H1 (cell line): ENCODE results near the gene ARHGEF1. TPM values are rescaled to one million over a fixed set of nuclear protein-coding genes. Genes with fewer than 3 reads are reported as not detected.

Source experiments
- CTCF ChIA-PET: fragments of 300-600 bp; sonication (Branson Sonifier 250); formaldehyde crosslinking; loops from one replicate; lab custom pipeline; 2021; ENCODE audit not compliant: partially characterized antibody; lab: Charles Lee
- POLR2A ChIA-PET: fragments of 300-600 bp; sonication (Branson Sonifier 250); formaldehyde crosslinking; loops from one replicate; lab custom pipeline; 2021; ENCODE audit warnings: inconsistent platforms; ENCODE audit not compliant: partially characterized antibody; lab: Charles Lee
- DNase-seq, 2 experiments: peaks; one replicate each; pipeline versions ENCODE4 v3.0.0 to v3.0.0-alpha.2; 2010 to 2022; ENCODE audit warnings: low spot score in 2 of 2, low read depth in 1 of 2, mixed read lengths in 1 of 2
- FAIRE-seq: peaks from 2 replicates; lab custom pipeline; 2011; peaks lifted over from hg19 to GRCh38; lab: Jason Lieb, UNC
- H2AFZ ChIP-seq: 2 replicates; pipeline ENCODE4 v1.8.1; 2012; ENCODE audit warnings: low read length, inconsistent platforms
- H2AK5ac ChIP-seq: 2 replicates; pipeline ENCODE4 v1.6.1; 2013; ENCODE audit warnings: low read depth, low read length
- H2BK120ac ChIP-seq: replicated peaks from 2 replicates; pipeline ENCODE3; 2013; ENCODE audit warnings: low read depth, low read length, inconsistent platforms
- H2BK12ac ChIP-seq: 2 replicates; pipeline ENCODE4 v1.6.1; 2013; ENCODE audit warnings: low read depth, low read length
- H2BK15ac ChIP-seq: 2 replicates; pipeline ENCODE4 v1.6.1; 2013; ENCODE audit warnings: low read length
- H2BK20ac ChIP-seq: 2 replicates; pipeline ENCODE4 v1.6.1; 2013; ENCODE audit warnings: low read length
- H2BK5ac ChIP-seq: 2 replicates; pipeline ENCODE4 v1.6.1; 2013; ENCODE audit warnings: low read depth, low read length
- H3K14ac ChIP-seq: 2 replicates; pipeline ENCODE4 v1.6.1; 2013; ENCODE audit warnings: inconsistent platforms; ENCODE audit not compliant: insufficient read length
- H3K18ac ChIP-seq: 2 replicates; pipeline ENCODE4 v1.6.1; 2013; ENCODE audit warnings: low read length; ENCODE audit errors: extremely low read depth
- H3K23ac ChIP-seq: 2 replicates; pipeline ENCODE4 v1.6.1; 2013; ENCODE audit warnings: inconsistent platforms; ENCODE audit not compliant: insufficient read length
- H3K23me2 ChIP-seq: 2 replicates; pipeline ENCODE4 v1.6.1; 2013; ENCODE audit warnings: low read depth, low read length
- H3K27ac ChIP-seq: 2 replicates; pipeline ENCODE4 v1.6.1; 2011; ENCODE audit warnings: low read depth, low read length, inconsistent platforms
- H3K27me3 ChIP-seq, 4 experiments: replicated peaks in 1 of 4; 1 replicate in 1 of 4; 2 replicates in 3 of 4; pipeline versions ENCODE4 v1.6.1 to v1.8.1; 2011 to 2013; ENCODE audit warnings: low read length in 3 of 4, mild to moderate bottlenecking in 3 of 4, inconsistent platforms in 2 of 4, mixed read lengths in 2 of 4, moderate library complexity in 1 of 4; ENCODE audit not compliant: control insufficient read depth in 3 of 4, insufficient read depth in 3 of 4; ENCODE audit errors: extremely low read depth in 1 of 4
- H3K36me3 ChIP-seq, 4 experiments: 2 replicates each; pipeline versions ENCODE4 v1.6.1 to v1.8.1; 2011 to 2013; ENCODE audit warnings: mild to moderate bottlenecking in 4 of 4, low read length in 3 of 4, moderate library complexity in 2 of 4, control low read depth in 1 of 4, inconsistent platforms in 1 of 4; ENCODE audit not compliant: insufficient read depth in 4 of 4, control insufficient read depth in 2 of 4
- H3K4ac ChIP-seq: replicated peaks from 2 replicates; pipeline ENCODE3; 2013; ENCODE audit warnings: low read length, low read depth, mixed read lengths, inconsistent platforms; ENCODE audit not compliant: insufficient read length
- H3K4me1 ChIP-seq, 4 experiments: replicated peaks in 1 of 4; 1 replicate in 1 of 4; 2 replicates in 3 of 4; pipeline versions ENCODE4 v1.6.1 to v1.8.1; 2011 to 2013; ENCODE audit warnings: low read length in 3 of 4, inconsistent platforms in 2 of 4, mixed read lengths in 1 of 4; ENCODE audit not compliant: insufficient read depth in 4 of 4, control insufficient read depth in 3 of 4
- H3K4me2 ChIP-seq, 2 experiments: 2 replicates each; pipeline versions ENCODE4 v1.6.1 to v1.8.1; 2011 to 2013; ENCODE audit warnings: low read depth in 2 of 2, low read length in 2 of 2, control low read depth in 1 of 2, inconsistent platforms in 1 of 2, mild to moderate bottlenecking in 1 of 2; ENCODE audit not compliant: insufficient read depth in 1 of 2
- H3K4me3 ChIP-seq, 4 experiments: fragments of 200-600, 300-600 bp in 1 of 4; sonication (generic), shearing (Covaris generic), sonication (Bioruptor Twin) in 1 of 4; 2 replicates each; pipeline versions ENCODE4 v1.5.1 to v1.8.1; 2011 to 2016; ENCODE audit warnings: low read length in 4 of 4, low read depth in 3 of 4, control low read depth in 2 of 4, inconsistent platforms in 2 of 4, mild to moderate bottlenecking in 2 of 4, mixed read lengths in 1 of 4, moderate library complexity in 1 of 4; ENCODE audit not compliant: insufficient read depth in 2 of 4; ENCODE audit errors: extremely low read depth in 1 of 4
- H3K56ac ChIP-seq: replicated peaks from 2 replicates; pipeline ENCODE3; 2013; ENCODE audit warnings: low read depth, mild to moderate bottlenecking, mixed read lengths, low read length, inconsistent platforms; ENCODE audit not compliant: insufficient read length
- H3K79me1 ChIP-seq: 2 replicates; pipeline ENCODE4 v1.6.1; 2013; ENCODE audit warnings: low read depth, low read length, control low read depth
- H3K79me2 ChIP-seq, 2 experiments: 2 replicates each; pipeline versions ENCODE4 v1.6.1 to v1.8.1; 2012 to 2013; ENCODE audit warnings: low read length in 2 of 2, mild to moderate bottlenecking in 2 of 2, inconsistent platforms in 1 of 2; ENCODE audit not compliant: insufficient read depth in 2 of 2, control insufficient read depth in 1 of 2
- H3K9ac ChIP-seq, 4 experiments: replicated peaks in 1 of 4; 1 replicate in 1 of 4; 2 replicates in 3 of 4; pipeline versions ENCODE4 v1.6.1 to v1.8.1; 2011 to 2013; ENCODE audit warnings: low read depth in 3 of 4, low read length in 3 of 4, control low read depth in 2 of 4, mild to moderate bottlenecking in 2 of 4, moderate library complexity in 2 of 4, inconsistent platforms in 1 of 4; ENCODE audit errors: extremely low read depth in 1 of 4
- H3K9me3 ChIP-seq, 2 experiments: 2 replicates each; pipeline versions ENCODE4 v1.6.1 to v1.8.1; 2012 to 2013; ENCODE audit warnings: mild to moderate bottlenecking in 2 of 2, moderate library complexity in 2 of 2, control low read depth in 1 of 2, inconsistent platforms in 1 of 2, low read depth in 1 of 2, low read length in 1 of 2, mixed read lengths in 1 of 2; ENCODE audit not compliant: insufficient read depth in 2 of 2
- H4K20me1 ChIP-seq, 2 experiments: replicated peaks in 1 of 2; 2 replicates each; pipeline versions ENCODE3 to v1.8.1; 2011 to 2013; ENCODE audit warnings: inconsistent platforms in 2 of 2, low read length in 2 of 2, mild to moderate bottlenecking in 1 of 2; ENCODE audit not compliant: insufficient read depth in 2 of 2, control insufficient read depth in 1 of 2
- H4K5ac ChIP-seq: 2 replicates; pipeline ENCODE4 v1.6.1; 2013; ENCODE audit warnings: low read length, low read depth, mixed read lengths, inconsistent platforms; ENCODE audit not compliant: insufficient read length
- H4K8ac ChIP-seq: 2 replicates; pipeline ENCODE4 v1.8.0; 2013; ENCODE audit warnings: mild to moderate bottlenecking, moderate library complexity, low read length, inconsistent platforms; ENCODE audit not compliant: insufficient read depth; ENCODE audit errors: extremely low read depth
- H4K91ac ChIP-seq: replicated peaks from 2 replicates; pipeline ENCODE3; 2013; ENCODE audit warnings: low read length, mixed read lengths, inconsistent platforms; ENCODE audit not compliant: insufficient read length
- CBX5 ChIP-seq: fragments of 300-800, 300-1000 bp; sonication (generic); IDR thresholded peaks from 2 replicates; pipeline ENCODE4 v1.7.1; 2016; ENCODE audit warnings: antibody characterized with exemption, low read length, low read depth
- WGBS, 2 experiments: shearing (Covaris generic) in 1 of 2; methylation state at CpG; one replicate each; pipeline versions ENCODE4 v1.1.6 to v1.1.7; 2013 to 2015; ENCODE audit warnings: low lambda C conversion rate in 2 of 2, mixed read lengths in 2 of 2, inconsistent platforms in 1 of 2, low coverage in 1 of 2, missing lambda C conversion rate in 1 of 2; ENCODE audit not compliant: insufficient replicate concordance in 2 of 2, insufficient coverage in 1 of 2, insufficient read length in 1 of 2; ENCODE audit errors: extremely low coverage in 1 of 2, missing lambda C conversion rate in 1 of 2; 5-methylcytosine and 5-hydroxymethylcytosine counted together
- polyA plus RNA-seq, 7 experiments: library from polyadenylated mRNA; depleted of rRNA in 3 of 7; stranded (reverse) in 5 of 7; unstranded in 2 of 7; fragments of >200 nt in 5 of 7; fragments of 200-250 nt in 2 of 7; gene quantifications; 1 replicate in 5 of 7; 2 replicates in 1 of 7; 4 replicates in 1 of 7; pipeline versions ENCODE4 v1.2.1 to v1.2.3, GENCODE V29; 2011 to 2013; ENCODE audit warnings: missing spikeins in 2 of 7, mixed read lengths in 2 of 7
- total RNA-seq: library from RNA; stranded (reverse); fragmentation: NEBNext Ultra II Directional; extraction: Animal tissue kit (Norgen Biotek cat#: 25700); gene quantifications from 2 replicates; pipeline ENCODE4 v1.2.1, GENCODE V29; 2021
- TF ChIP-seq, protein P1 (sequence below): IDR thresholded peaks from 2 replicates; pipeline ENCODE4 v1.6.1; 2012; ENCODE audit warnings: inconsistent platforms
- TF ChIP-seq, protein P2 (sequence below): IDR thresholded peaks from 2 replicates; pipeline ENCODE4 v1.6.1; 2012; ENCODE audit warnings: inconsistent platforms

ARHGEF1 gene
- total and polyA plus RNA-seq, 2 of the 8 experiments (the other 6 are each of a cell fraction or from before 2014, with no cell fraction given): 23.0 to 49.0 TPM

DNA sequence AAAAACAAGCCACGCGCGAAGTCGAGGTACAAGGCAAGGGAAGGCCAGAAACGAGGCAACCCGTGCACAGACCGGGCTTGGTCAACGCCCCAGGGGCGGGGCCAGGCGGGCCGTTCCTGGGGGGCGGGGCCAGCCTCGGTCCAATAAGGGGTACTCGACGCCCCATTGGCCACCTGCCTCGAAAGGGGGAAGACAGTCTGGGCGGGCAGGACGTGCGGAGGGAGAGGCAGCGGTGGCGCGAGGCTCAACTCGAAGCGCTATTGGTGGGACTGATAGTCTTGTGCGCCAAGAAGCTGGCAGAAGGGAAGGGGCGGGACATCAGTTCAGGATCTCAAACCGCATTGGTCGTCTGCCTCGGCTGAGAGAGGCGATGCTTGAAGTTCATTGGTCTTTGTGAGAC is 38.4 kb upstream of the ARHGEF1 start, which contains the start of gene LYPD4:
Gene LYPD4 (minus strand): TSS at position 83 of the 400 bp plus-strand sequence. CDS start 5,398 bp downstream, outside the sequence.
- no peak within 1 kb of the TSS for H2BK15ac ChIP-seq
- H2BK12ac ChIP-seq: no peak within 1 kb of the TSS
- no peak within 1 kb of the TSS for H3K56ac ChIP-seq
- POLR2A ChIA-PET: no interaction called here
- H3K18ac ChIP-seq: no peak within 1 kb of the TSS
- 84% methylated on average over 18 of the region's 30 CpGs; no CpG with 5 or more reads in 1 of the 2 experiments for WGBS, 2 experiments
- H3K79me2 ChIP-seq: no peaks in the 10 kb centered on the region
- no peak within 1 kb of the TSS for H3K9ac ChIP-seq
- H4K8ac ChIP-seq: no peak within 1 kb of the TSS; the same call in 1 of the 2 replicates
- no peak within 1 kb of the TSS for H4K5ac ChIP-seq
- peaks cover 4 to 30% of the 10 kb centered on the region in 2 experiments; a peak in 3 of 4 replicates for H3K9me3 ChIP-seq
- H3K4me1 ChIP-seq: no peaks in the 10 kb centered on the region; a peak in 1 of 7 replicates
- no peak within 1 kb of the TSS for H3K4me3 ChIP-seq
- no peaks in the 10 kb centered on the region for H3K79me1 ChIP-seq
- no peak within 1 kb of the TSS for H3K14ac ChIP-seq
- H2BK5ac ChIP-seq: no peak within 1 kb of the TSS
- H3K4me2 ChIP-seq: no peak within 1 kb of the TSS
- 0 out of 2 replicates have a peak within 1 kb of the TSS, but pooled peaks have one; percentile 65 for H2AK5ac ChIP-seq
- FAIRE-seq (no peak), DNase-seq (no peak)
- H3K27me3 ChIP-seq: no peaks in the 10 kb centered on the region; a peak in 1 of 7 replicates
- H4K91ac ChIP-seq: no peak within 1 kb of the TSS
- no peak within 1 kb of the TSS for H2AFZ ChIP-seq
- H2BK20ac ChIP-seq: no peak within 1 kb of the TSS
- H3K27ac ChIP-seq: no peak within 1 kb of the TSS
- no peak within 1 kb of the TSS for H3K4ac ChIP-seq
- CTCF ChIA-PET: no interaction called here
- no peaks in the 10 kb centered on the region for H3K23me2 ChIP-seq
- H2BK120ac ChIP-seq: no peak within 1 kb of the TSS
- no peak for TF ChIP-seq CBX5
- TF ChIP-seq, protein P1, sequence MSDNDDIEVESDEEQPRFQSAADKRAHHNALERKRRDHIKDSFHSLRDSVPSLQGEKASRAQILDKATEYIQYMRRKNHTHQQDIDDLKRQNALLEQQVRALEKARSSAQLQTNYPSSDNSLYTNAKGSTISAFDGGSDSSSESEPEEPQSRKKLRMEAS: peak; percentile 68
- TF ChIP-seq, protein P2, sequence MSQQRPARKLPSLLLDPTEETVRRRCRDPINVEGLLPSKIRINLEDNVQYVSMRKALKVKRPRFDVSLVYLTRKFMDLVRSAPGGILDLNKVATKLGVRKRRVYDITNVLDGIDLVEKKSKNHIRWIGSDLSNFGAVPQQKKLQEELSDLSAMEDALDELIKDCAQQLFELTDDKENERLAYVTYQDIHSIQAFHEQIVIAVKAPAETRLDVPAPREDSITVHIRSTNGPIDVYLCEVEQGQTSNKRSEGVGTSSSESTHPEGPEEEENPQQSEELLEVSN: peak; percentile 93
- H4K20me1 ChIP-seq: no peaks in the 10 kb centered on the region
- H3K36me3 ChIP-seq: no peaks in the 10 kb centered on the region
- no peak within 1 kb of the TSS for H3K23ac ChIP-seq
